GM12878 (cell line): Measurements from ENCODE around the gene XPNPEP1. TPM values are rescaled to one million over a fixed set of nuclear protein-coding genes. Genes with fewer than 3 reads are reported as not detected.

Experiments
- ATAC-seq: fragments of 200-7000 bp; cut with Tn5 transposase; 3 replicates; pipeline ENCODE4 v1.9.1; 2020; ENCODE audit warnings: mild to moderate bottlenecking, moderate library complexity
- BruUV-seq: library from RNA; stranded (reverse); fragments of 400-500 nt; replicated peaks from 2 replicates; lab custom pipeline; 2021; lab: Mats Ljungman, UMichigan
- CTCF ChIA-PET: fragments of 300-600 bp; sonication (Branson Sonifier 250); formaldehyde crosslinking; extraction: SDS; loops from one replicate; lab custom pipeline; 2021; ENCODE audit warnings: inconsistent platforms; lab: Yijun Ruan, JAX
- POLR2A ChIA-PET: fragments of 350-600 bp; formaldehyde crosslinking; extraction: SDS; loops from one replicate; lab custom pipeline; 2021; ENCODE audit warnings: inconsistent platforms; lab: Charles Lee
- RAD21 ChIA-PET: fragments of 300-600 bp; sonication (Branson Sonifier 250); formaldehyde crosslinking; loops from one replicate; lab custom pipeline; 2023; ENCODE audit warnings: antibody characterized with exemption; ENCODE audit not compliant: unreplicated experiment; lab: Charles Lee
- SMC1A ChIA-PET: fragments of 300-600 bp; sonication (Branson Sonifier 250); formaldehyde crosslinking; loops from one replicate; lab custom pipeline; 2023; ENCODE audit not compliant: unreplicated experiment, uncharacterized antibody; lab: Charles Lee
- DNase-seq: peaks from one replicate; pipeline ENCODE4 v3.0.0-alpha.2; 2011; ENCODE audit warnings: low read depth, low spot score
- FAIRE-seq: peaks from 3 replicates; lab custom pipeline; 2011; peaks lifted over from hg19 to GRCh38; lab: Jason Lieb, UNC
- H2AFZ ChIP-seq: 2 replicates; pipeline ENCODE4 v1.6.0; 2011; ENCODE audit warnings: low read depth, low read length, control low read depth; ENCODE audit not compliant: control insufficient read depth
- H3K27ac ChIP-seq: 2 replicates; pipeline ENCODE4 v1.5.1; 2011; ENCODE audit warnings: control low read depth; ENCODE audit not compliant: control insufficient read depth, insufficient read depth
- H3K27me3 ChIP-seq, 2 experiments: replicated peaks in 1 of 2; 2 replicates each; pipeline versions ENCODE4 v1.6.0 to v1.6.1; 2011; ENCODE audit warnings: low read length in 1 of 2; ENCODE audit not compliant: control insufficient read depth in 2 of 2, insufficient read depth in 2 of 2
- H3K36me3 ChIP-seq, 2 experiments: 2 replicates each; pipeline ENCODE4 v1.5.1; 2011; ENCODE audit warnings: low read length in 1 of 2; ENCODE audit not compliant: control insufficient read depth in 2 of 2, insufficient read depth in 2 of 2
- H3K4me1 ChIP-seq: 2 replicates; pipeline ENCODE4 v1.6.1; 2011; ENCODE audit warnings: mild to moderate bottlenecking, low read length, moderate library complexity, mixed read lengths; ENCODE audit not compliant: control insufficient read depth, insufficient read depth
- H3K4me2 ChIP-seq: 2 replicates; pipeline ENCODE4 v1.6.0; 2011; ENCODE audit warnings: control low read depth; ENCODE audit not compliant: control insufficient read depth, insufficient read depth
- H3K4me3 ChIP-seq: fragments of 200-600 bp; sonication (generic); 2 replicates; pipeline ENCODE4 v1.5.1; 2016
- H3K79me2 ChIP-seq: 2 replicates; pipeline ENCODE4 v1.6.0; 2011; ENCODE audit warnings: low read length; ENCODE audit not compliant: control insufficient read depth, insufficient read depth
- H3K9ac ChIP-seq: 2 replicates; pipeline ENCODE4 v1.8.0; 2011; ENCODE audit warnings: low read length, control low read depth, mixed read lengths; ENCODE audit not compliant: control insufficient read depth, insufficient read depth
- H3K9me3 ChIP-seq: replicated peaks from 3 replicates; pipeline ENCODE4 v1.5.1; 2011; ENCODE audit warnings: mild to moderate bottlenecking, low read length; ENCODE audit not compliant: control insufficient read depth, insufficient read depth
- H4K20me1 ChIP-seq: 2 replicates; pipeline ENCODE4 v1.6.0; 2011; ENCODE audit not compliant: control insufficient read depth, insufficient read depth
- CEBPB ChIP-seq, 2 experiments: fragments of 150-350 bp in 1 of 2; IDR thresholded peaks; 2 replicates each; pipeline ENCODE4 v1.6.1; 2012 to 2014; ENCODE audit warnings: low read depth in 2 of 2, low read length in 2 of 2, borderline replicate concordance in 1 of 2, inconsistent platforms in 1 of 2
- FOS ChIP-seq: IDR thresholded peaks from 3 replicates; pipeline ENCODE4 v1.6.1; 2011; ENCODE audit warnings: borderline replicate concordance; ENCODE audit not compliant: insufficient read length; ENCODE audit errors: extremely low read depth
- PAX5 ChIP-seq: IDR thresholded peaks from 2 replicates; pipeline ENCODE4 v1.6.1; 2011; ENCODE audit warnings: low read depth, low read length, borderline replicate concordance
- SMARCA5 ChIP-seq: fragments of 450-650 bp; IDR thresholded peaks from 2 replicates; pipeline ENCODE4 v1.6.1; 2017; ENCODE audit warnings: mild to moderate bottlenecking
- SP1 ChIP-seq: IDR thresholded peaks from one replicate; pipeline ENCODE4 v1.6.1; 2011; ENCODE audit warnings: low read depth, low read length
- TBL1XR1 ChIP-seq: IDR thresholded peaks from 2 replicates; pipeline ENCODE4 v1.6.1; 2012; ENCODE audit warnings: low read depth, low read length, improper control_type of control experiment
- WGBS: methylation state at CpG from one replicate; pipeline ENCODE4 v1.1.6; 2016; ENCODE audit warnings: low lambda C conversion rate; ENCODE audit not compliant: insufficient replicate concordance, insufficient coverage; ENCODE audit errors: missing lambda C conversion rate; 5-methylcytosine and 5-hydroxymethylcytosine counted together
- in situ Hi-C: fragments of 300-500 bp; cut with MboI; formaldehyde crosslinking; loops from 9 replicates; pipeline ENCODE4 v1.14.3; 2018; ENCODE audit warnings: mixed read lengths
- intact Hi-C: fragments of 100-400 bp; cut with micrococcal nuclease; formaldehyde crosslinking; loops from one replicate; pipeline ENCODE4 v1.14.2; 2022; ENCODE audit not compliant: unreplicated experiment
- polyA plus RNA-seq, 11 experiments: library from polyadenylated mRNA; depleted of rRNA in 4 of 11; unstranded in 6 of 11; stranded (reverse) in 5 of 11; fragments of >200 nt; fragmentation: Nextera tagmentation in 4 of 11; fragmentation: Illumina TruSeq in 1 of 11; extraction: Ambion mirVana in 4 of 11; extraction: Trizol in 1 of 11; gene quantifications; 1 replicate in 1 of 11; 2 replicates in 10 of 11; pipeline versions ENCODE4 v1.2.1 to v1.2.3, GENCODE V29; 2011 to 2016; ENCODE audit warnings: inconsistent platforms in 2 of 11, missing spikeins in 2 of 11, low read depth in 1 of 11
- total RNA-seq, 4 experiments: library from RNA; depleted of rRNA in 3 of 4; stranded (reverse); fragments of >200 nt in 3 of 4; fragmentation: Illumina TruSeq in 1 of 4; extraction: Trizol in 1 of 4; gene quantifications; 2 replicates each; pipeline versions ENCODE4 v1.2.1 to v1.2.3, GENCODE V29; 2013 to 2021
- TF ChIP-seq, protein P1 (sequence below): fragments of 450-650 bp; IDR thresholded peaks from 2 replicates; pipeline ENCODE4 v1.6.1; 2017; ENCODE audit warnings: borderline replicate concordance
- TF ChIP-seq, protein P2 (sequence below): IDR thresholded peaks from 2 replicates; pipeline ENCODE4 v1.6.1; 2012; ENCODE audit warnings: improper control_type of control experiment, low read depth, low read length; ENCODE audit not compliant: insufficient replicate concordance
- TF ChIP-seq, protein P3 (sequence below): fragments of 450-650 bp; IDR thresholded peaks from 2 replicates; pipeline ENCODE4 v1.6.1; 2018; ENCODE audit warnings: borderline replicate concordance, mild to moderate bottlenecking; ENCODE audit not compliant: partially characterized antibody

XPNPEP1 gene
- total and polyA plus RNA-seq, 10 of the 15 experiments (the other 5 are each of a cell fraction or from before 2014, with no cell fraction given) = 22.7 to 108 (median 43.5) TPM

DNA sequence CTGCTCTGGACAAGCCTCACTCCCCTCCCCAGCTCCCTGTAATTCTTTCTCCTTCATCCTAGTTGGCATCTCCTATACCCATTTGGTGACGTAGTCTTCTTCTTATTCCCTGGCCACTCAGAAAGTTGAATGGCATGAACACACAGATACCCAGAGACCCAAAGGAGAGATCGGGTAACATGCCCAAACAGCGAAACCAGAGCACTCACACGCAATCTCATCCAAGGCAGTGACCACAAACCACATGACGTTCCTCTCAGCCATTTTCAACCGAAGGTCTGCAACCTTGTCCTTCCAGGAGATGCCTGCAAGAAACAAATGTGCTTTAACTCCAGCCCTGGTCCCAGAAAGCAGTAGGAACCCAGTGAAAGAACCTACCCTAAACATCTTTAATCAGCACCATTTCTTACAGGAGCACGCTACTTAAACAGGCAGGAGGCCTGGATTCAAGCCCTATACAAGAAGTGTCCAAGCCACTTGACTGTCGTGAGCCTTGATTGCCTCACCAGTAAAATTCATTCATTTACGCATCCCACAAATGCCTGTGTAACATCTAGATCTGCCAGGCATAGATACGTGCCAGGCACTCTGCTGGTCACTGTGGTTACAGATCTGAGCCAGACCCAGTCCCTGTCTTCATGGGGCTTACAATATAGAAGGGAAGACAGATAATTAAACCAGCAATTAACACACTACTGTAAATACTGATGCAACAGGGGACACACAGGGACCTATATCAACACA, 37.1 kb downstream of the XPNPEP1 start:
- H4K20me1 ChIP-seq = no peaks in the 10 kb centered on the region; the same call in 1 of the 2 replicates
- H3K79me2 ChIP-seq = no peaks in the 10 kb centered on the region
- peaks cover 12% of the 10 kb centered on the region for H3K4me1 ChIP-seq
- in situ Hi-C loops (no loop called here), intact Hi-C loops (loop anchor here (10.0 kb wide), 2 partner anchors 119 to 339 kb away; partner anchors contain the start of gene ADD3)
- ATAC-seq (no peak), DNase-seq (no peak), FAIRE-seq (no peak)
- H3K36me3 ChIP-seq = peaks cover 23 to 41% of the 10 kb centered on the region in 2 experiments
- no peaks in the 10 kb centered on the region for H3K9me3 ChIP-seq
- H3K27me3 ChIP-seq = no peaks in the 10 kb centered on the region
- no peak overlapping the region for H3K9ac ChIP-seq
- no peak overlapping the region for H2AFZ ChIP-seq
- H3K4me3 ChIP-seq = no peak overlapping the region
- no TSS peak for BruUV-seq
- no peak overlapping the region for H3K27ac ChIP-seq
- ChIA-PET POLR2A (interaction anchor here (1.2 kb wide), 1 partner anchor 26 kb away, joined by 3 read pairs; no protein-coding TSS in a partner anchor), RAD21 (no interaction called here), SMC1A (interaction anchor here (1.0 to 1.4 kb wide), 2 partner anchors 16 to 86 kb away, joined by 3 read pairs; no protein-coding TSS in a partner anchor), CTCF (interaction anchor here (1.0 kb wide), 1 partner anchor 16 kb away, joined by 3 read pairs; no protein-coding TSS in a partner anchor)
- no peak overlapping the region for H3K4me2 ChIP-seq
- over 99% methylated on average over 10 of the region's 10 CpGs for WGBS
- no peak for TF ChIP-seq CEBPB (IDR thresholded peaks at IDR 0.05; ENCODE audit: borderline replicate concordance in 1 of 2, low read depth in 2 of 2, low read length in 2 of 2)
- TF ChIP-seq, protein P1, sequence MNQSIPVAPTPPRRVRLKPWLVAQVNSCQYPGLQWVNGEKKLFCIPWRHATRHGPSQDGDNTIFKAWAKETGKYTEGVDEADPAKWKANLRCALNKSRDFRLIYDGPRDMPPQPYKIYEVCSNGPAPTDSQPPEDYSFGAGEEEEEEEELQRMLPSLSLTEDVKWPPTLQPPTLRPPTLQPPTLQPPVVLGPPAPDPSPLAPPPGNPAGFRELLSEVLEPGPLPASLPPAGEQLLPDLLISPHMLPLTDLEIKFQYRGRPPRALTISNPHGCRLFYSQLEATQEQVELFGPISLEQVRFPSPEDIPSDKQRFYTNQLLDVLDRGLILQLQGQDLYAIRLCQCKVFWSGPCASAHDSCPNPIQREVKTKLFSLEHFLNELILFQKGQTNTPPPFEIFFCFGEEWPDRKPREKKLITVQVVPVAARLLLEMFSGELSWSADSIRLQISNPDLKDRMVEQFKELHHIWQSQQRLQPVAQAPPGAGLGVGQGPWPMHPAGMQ = no peak
- TF ChIP-seq SP1 = no peak
- TF ChIP-seq PAX5 = no peak
- TF ChIP-seq, protein P2, sequence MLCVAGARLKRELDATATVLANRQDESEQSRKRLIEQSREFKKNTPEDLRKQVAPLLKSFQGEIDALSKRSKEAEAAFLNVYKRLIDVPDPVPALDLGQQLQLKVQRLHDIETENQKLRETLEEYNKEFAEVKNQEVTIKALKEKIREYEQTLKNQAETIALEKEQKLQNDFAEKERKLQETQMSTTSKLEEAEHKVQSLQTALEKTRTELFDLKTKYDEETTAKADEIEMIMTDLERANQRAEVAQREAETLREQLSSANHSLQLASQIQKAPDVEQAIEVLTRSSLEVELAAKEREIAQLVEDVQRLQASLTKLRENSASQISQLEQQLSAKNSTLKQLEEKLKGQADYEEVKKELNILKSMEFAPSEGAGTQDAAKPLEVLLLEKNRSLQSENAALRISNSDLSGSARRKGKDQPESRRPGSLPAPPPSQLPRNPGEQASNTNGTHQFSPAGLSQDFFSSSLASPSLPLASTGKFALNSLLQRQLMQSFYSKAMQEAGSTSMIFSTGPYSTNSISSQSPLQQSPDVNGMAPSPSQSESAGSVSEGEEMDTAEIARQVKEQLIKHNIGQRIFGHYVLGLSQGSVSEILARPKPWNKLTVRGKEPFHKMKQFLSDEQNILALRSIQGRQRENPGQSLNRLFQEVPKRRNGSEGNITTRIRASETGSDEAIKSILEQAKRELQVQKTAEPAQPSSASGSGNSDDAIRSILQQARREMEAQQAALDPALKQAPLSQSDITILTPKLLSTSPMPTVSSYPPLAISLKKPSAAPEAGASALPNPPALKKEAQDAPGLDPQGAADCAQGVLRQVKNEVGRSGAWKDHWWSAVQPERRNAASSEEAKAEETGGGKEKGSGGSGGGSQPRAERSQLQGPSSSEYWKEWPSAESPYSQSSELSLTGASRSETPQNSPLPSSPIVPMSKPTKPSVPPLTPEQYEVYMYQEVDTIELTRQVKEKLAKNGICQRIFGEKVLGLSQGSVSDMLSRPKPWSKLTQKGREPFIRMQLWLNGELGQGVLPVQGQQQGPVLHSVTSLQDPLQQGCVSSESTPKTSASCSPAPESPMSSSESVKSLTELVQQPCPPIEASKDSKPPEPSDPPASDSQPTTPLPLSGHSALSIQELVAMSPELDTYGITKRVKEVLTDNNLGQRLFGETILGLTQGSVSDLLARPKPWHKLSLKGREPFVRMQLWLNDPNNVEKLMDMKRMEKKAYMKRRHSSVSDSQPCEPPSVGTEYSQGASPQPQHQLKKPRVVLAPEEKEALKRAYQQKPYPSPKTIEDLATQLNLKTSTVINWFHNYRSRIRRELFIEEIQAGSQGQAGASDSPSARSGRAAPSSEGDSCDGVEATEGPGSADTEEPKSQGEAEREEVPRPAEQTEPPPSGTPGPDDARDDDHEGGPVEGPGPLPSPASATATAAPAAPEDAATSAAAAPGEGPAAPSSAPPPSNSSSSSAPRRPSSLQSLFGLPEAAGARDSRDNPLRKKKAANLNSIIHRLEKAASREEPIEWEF = no peak
- TF ChIP-seq, protein P3, sequence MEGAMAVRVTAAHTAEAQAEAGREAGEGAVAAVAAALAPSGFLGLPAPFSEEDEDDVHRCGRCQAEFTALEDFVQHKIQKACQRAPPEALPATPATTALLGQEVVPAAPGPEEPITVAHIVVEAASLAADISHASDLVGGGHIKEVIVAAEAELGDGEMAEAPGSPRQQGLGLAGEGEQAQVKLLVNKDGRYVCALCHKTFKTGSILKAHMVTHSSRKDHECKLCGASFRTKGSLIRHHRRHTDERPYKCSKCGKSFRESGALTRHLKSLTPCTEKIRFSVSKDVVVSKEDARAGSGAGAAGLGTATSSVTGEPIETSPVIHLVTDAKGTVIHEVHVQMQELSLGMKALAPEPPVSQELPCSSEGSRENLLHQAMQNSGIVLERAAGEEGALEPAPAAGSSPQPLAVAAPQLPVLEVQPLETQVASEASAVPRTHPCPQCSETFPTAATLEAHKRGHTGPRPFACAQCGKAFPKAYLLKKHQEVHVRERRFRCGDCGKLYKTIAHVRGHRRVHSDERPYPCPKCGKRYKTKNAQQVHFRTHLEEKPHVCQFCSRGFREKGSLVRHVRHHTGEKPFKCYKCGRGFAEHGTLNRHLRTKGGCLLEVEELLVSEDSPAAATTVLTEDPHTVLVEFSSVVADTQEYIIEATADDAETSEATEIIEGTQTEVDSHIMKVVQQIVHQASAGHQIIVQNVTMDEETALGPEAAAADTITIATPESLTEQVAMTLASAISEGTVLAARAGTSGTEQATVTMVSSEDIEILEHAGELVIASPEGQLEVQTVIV = no peak
- no peak for TF ChIP-seq FOS
- TF ChIP-seq TBL1XR1 = no peak
- TF ChIP-seq SMARCA5 = no peak
